Gastrocnemius medialis (tissue), 4 donors: Measurements from ENCODE around the gene DPYD. TPM values are rescaled to one million over a fixed set of nuclear protein-coding genes. Genes with fewer than 3 reads are reported as not detected.

Source experiments
- ATAC-seq, 2 donors: fragments of 150-250 bp; one replicate each; pipeline ENCODE4 v1.9.1; 2016
- DNase-seq, 2 donors: peaks; one replicate each; pipeline ENCODE4 v3.0.0-alpha.2; 2019
- H3K27ac ChIP-seq, 4 donors: fragments of 200-600 bp; sonication (generic); 1 replicate in 1 of 4; 2 replicates in 3 of 4; pipeline ENCODE4 v1.5.1; 2016 to 2018; ENCODE audit warnings: mild to moderate bottlenecking in 2 of 4, moderate library complexity in 1 of 4
- H3K27me3 ChIP-seq, 3 donors: fragments of 200-600 bp; sonication (generic) in 2 of 3; 1 replicate in 1 of 3; 2 replicates in 2 of 3; pipeline versions ENCODE4 v1.5.1 to v1.6.0; 2016 to 2019; ENCODE audit warnings: mild to moderate bottlenecking in 1 of 3, moderate library complexity in 1 of 3
- H3K36me3 ChIP-seq, 2 donors: fragments of 200-600 bp; sonication (generic) in 1 of 2; one replicate each; pipeline ENCODE4 v1.5.1; 2017 to 2018
- H3K4me1 ChIP-seq, 2 donors: fragments of 200-600 bp; sonication (generic) in 1 of 2; one replicate each; pipeline ENCODE4 v1.5.1; 2016 to 2017; ENCODE audit warnings: mild to moderate bottlenecking in 2 of 2
- H3K4me3 ChIP-seq, 4 donors: fragments of 200-600 bp; sonication (generic) in 3 of 4; 1 replicate in 1 of 4; 2 replicates in 3 of 4; pipeline ENCODE4 v1.5.1; 2016 to 2019; ENCODE audit warnings: mild to moderate bottlenecking in 2 of 4
- H3K9me3 ChIP-seq, 3 donors: fragments of 200-600 bp; sonication (generic) in 2 of 3; 1 replicate in 1 of 3; 2 replicates in 2 of 3; pipeline ENCODE4 v1.5.1; 2016 to 2019
- CTCF ChIP-seq, 5 experiments: fragments of 450-650 bp in 3 of 5; fragments of 200-600 bp in 2 of 5; sonication (generic) in 2 of 5; IDR thresholded peaks in 4 of 5; conservative IDR thresholded peaks in 1 of 5; 1 replicate in 4 of 5; 2 replicates in 1 of 5; pipeline ENCODE4 v1.5.1; 2016 to 2019; ENCODE audit warnings: antibody characterized with exemption in 5 of 5, mild to moderate bottlenecking in 3 of 5, moderate library complexity in 3 of 5
- POLR2A ChIP-seq, 2 donors: fragments of 450-650 bp; IDR thresholded peaks; one replicate each; pipeline ENCODE4 v1.6.1; 2017; ENCODE audit warnings: antibody characterized with exemption in 2 of 2, mild to moderate bottlenecking in 2 of 2, moderate library complexity in 2 of 2
- in situ Hi-C, 4 donors: fragments of 200-750 bp; cut with MboI; loops; one replicate each; pipeline versions ENCODE4 v1.15.0 to v1.8.0; 2017; ENCODE audit warnings: low sequenced_read_pairs in 4 of 4
- intact Hi-C: fragments of 100-400 bp; cut with DNase I; formaldehyde crosslinking; loops from one replicate; pipeline ENCODE4 v1.15.1; 2023; ENCODE audit warnings: low total_unique reads
- total RNA-seq, 4 donors: library from RNA; depleted of rRNA; stranded (reverse); fragments of >200 nt; gene quantifications; one replicate each; pipeline versions ENCODE4 v1.1.0 to v1.2.3, GENCODE V29; 2016

DPYD gene
- total RNA-seq, 4 donors from 2014 or later, result 4.6 to 13.9 (median 9.1) TPM

GRCh38 chr1:97712980-97713379 lies 207.9 kb downstream of the DPYD start:
- ATAC-seq (no peak), DNase-seq (no peak)
- Histone ChIP-seq H3K9me3 (no peaks in the 10 kb centered on the region), H3K4me1 (no peaks in the 10 kb centered on the region), H3K4me3 (no peak overlapping the region), H3K36me3 (peaks cover 0 to 6% of the 10 kb centered on the region in 2 donors), H3K27ac (no peak overlapping the region), H3K27me3 (no peaks in the 10 kb centered on the region)
- no peak for TF ChIP-seq POLR2A (IDR thresholded peaks at IDR 0.05)
- no peak for TF ChIP-seq CTCF (IDR thresholded peaks at IDR 0.05 in 4 of 5, conservative IDR thresholded peaks at IDR 0.05 in 1 of 5)
- intact Hi-C loops, result no loop called here
- in situ Hi-C loops, result no loop called here

GRCh38 chr1:97711858-97712257 lies 209.0 kb downstream of the DPYD start:
- Histone ChIP-seq H3K9me3 (no peaks in the 10 kb centered on the region), H3K27me3 (no peaks in the 10 kb centered on the region), H3K27ac (no peak overlapping the region), H3K4me1 (no peaks in the 10 kb centered on the region), H3K36me3 (no peaks in the 10 kb centered on the region), H3K4me3 (no peak overlapping the region)
- DNase-seq (no peak), ATAC-seq (no peak)
- intact Hi-C loops (no loop called here), in situ Hi-C loops (no loop called here)
- TF ChIP-seq POLR2A (IDR thresholded peaks at IDR 0.05) (no peak), CTCF (IDR thresholded peaks at IDR 0.05 in 4 of 5, conservative IDR thresholded peaks at IDR 0.05 in 1 of 5) (no peak)

- no peaks in the 10 kb centered on the region for H3K4me1 ChIP-seq
- H3K9me3 ChIP-seq, result no peaks in the 10 kb centered on the region
- TF ChIP-seq CTCF (IDR thresholded peaks at IDR 0.05 in 4 of 5, conservative IDR thresholded peaks at IDR 0.05 in 1 of 5) (no peak), POLR2A (IDR thresholded peaks at IDR 0.05) (no peak)
- no peak overlapping the region for H3K4me3 ChIP-seq
- peaks cover 0 to 4% of the 10 kb centered on the region in 2 donors for H3K36me3 ChIP-seq
- DNase-seq (no peak), ATAC-seq (no peak)
- no peaks in the 10 kb centered on the region for H3K27me3 ChIP-seq
- intact Hi-C loops, result no loop called here
- H3K27ac ChIP-seq, result no peak overlapping the region
- in situ Hi-C loops, result no loop called here
Measured at GRCh38 chr1:97693601-97694000, 227.2 kb downstream of the DPYD start.

GRCh38 chr1:97691325-97691724 lies 229.5 kb downstream of the DPYD start:
- intact Hi-C loops, result no loop called here
- no peak overlapping the region for H3K4me3 ChIP-seq

More at GRCh38 chr1:97691325-97691724, 229.5 kb downstream of the DPYD start:
- in situ Hi-C loops, result no loop called here
- ATAC-seq, result no peak
- no peak for DNase-seq
- H3K27me3 ChIP-seq, result no peaks in the 10 kb centered on the region
- peaks cover 0 to 4% of the 10 kb centered on the region in 2 donors for H3K36me3 ChIP-seq
- TF ChIP-seq CTCF (IDR thresholded peaks at IDR 0.05 in 4 of 5, conservative IDR thresholded peaks at IDR 0.05 in 1 of 5) (no peak), POLR2A (IDR thresholded peaks at IDR 0.05) (no peak)
- H3K27ac ChIP-seq, result no peak overlapping the region
- no peaks in the 10 kb centered on the region for H3K9me3 ChIP-seq
- H3K4me1 ChIP-seq, result no peaks in the 10 kb centered on the region
